GM10266 (cell line): ENCODE data around the gene INA.

Experiments used
- DNase-seq: peaks from one replicate; pipeline ENCODE4 v3.0.0; 2012; ENCODE audit errors: extremely low spot score
- TF ChIP-seq, protein P1 (sequence below): IDR thresholded peaks from 2 replicates; pipeline ENCODE4 v1.5.1; 2012; ENCODE audit warnings: mild to moderate bottlenecking, low read depth; ENCODE audit not compliant: control insufficient read depth, insufficient read depth; ENCODE audit errors: missing control alignments

The INA gene

GRCh38 chr10:103316087-103316486 is 39.1 kb downstream of the INA start:
- TF ChIP-seq, protein P1, sequence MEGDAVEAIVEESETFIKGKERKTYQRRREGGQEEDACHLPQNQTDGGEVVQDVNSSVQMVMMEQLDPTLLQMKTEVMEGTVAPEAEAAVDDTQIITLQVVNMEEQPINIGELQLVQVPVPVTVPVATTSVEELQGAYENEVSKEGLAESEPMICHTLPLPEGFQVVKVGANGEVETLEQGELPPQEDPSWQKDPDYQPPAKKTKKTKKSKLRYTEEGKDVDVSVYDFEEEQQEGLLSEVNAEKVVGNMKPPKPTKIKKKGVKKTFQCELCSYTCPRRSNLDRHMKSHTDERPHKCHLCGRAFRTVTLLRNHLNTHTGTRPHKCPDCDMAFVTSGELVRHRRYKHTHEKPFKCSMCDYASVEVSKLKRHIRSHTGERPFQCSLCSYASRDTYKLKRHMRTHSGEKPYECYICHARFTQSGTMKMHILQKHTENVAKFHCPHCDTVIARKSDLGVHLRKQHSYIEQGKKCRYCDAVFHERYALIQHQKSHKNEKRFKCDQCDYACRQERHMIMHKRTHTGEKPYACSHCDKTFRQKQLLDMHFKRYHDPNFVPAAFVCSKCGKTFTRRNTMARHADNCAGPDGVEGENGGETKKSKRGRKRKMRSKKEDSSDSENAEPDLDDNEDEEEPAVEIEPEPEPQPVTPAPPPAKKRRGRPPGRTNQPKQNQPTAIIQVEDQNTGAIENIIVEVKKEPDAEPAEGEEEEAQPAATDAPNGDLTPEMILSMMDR = no peak
- no peak for DNase-seq

- DNase-seq = no peak
- TF ChIP-seq, protein P1 = no peak
Measured at GRCh38 chr10:103327906-103328305, 51.0 kb downstream of the INA start.

- TF ChIP-seq, protein P1 = peak; percentile 50
- DNase-seq = no peak
Measured at GRCh38 chr10:103333934-103334520, 57.1 kb downstream of the INA start.

DNA sequence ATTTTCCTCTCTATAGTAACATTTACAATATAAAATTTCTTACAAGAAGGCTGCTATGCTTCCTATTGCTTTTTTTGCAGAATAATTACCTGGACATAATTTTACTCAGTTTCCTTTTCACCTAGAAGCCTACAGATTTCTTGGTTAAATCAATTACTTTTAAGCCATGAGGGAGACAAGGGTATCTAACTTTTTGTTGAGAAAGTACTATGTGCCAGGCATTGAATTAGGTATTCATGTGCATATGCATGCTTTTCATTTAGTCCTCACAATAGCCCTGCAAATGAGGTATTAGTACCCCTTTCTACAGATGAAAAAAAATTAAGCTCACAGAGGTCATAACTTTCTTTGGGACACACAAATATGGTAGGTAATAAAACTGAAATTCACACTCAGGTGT is 57.6 kb downstream of the INA start:
- no peak for DNase-seq
- TF ChIP-seq, protein P1 = no peak

DNA sequence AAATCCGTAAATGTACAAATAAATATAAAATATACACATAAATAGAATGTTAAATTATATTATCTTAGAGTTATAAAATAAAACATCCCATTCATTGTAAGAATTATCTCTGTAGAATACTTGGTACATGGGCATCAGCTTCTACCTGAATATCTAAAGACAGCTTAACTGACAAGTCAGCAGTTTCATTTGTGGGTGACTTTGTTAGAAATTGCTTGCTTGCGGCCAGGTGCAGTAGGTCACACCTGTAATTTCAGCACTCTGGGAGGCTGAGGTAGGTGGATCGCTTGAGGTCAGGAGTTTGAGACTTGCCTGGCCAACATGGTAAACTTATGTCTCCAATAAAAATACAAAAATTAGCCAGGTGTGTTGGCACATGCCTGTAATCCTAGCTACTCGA is 59.4 kb downstream of the INA start:
- no peak for DNase-seq
- TF ChIP-seq, protein P1 = no peak
